COR-L47 (cell line): ENCODE measurements around the gene UBE3A.

Experiments used
- DNase-seq: peaks from one replicate; lab custom pipeline; 2025; lab: John Stamatoyannopoulos, UW

The UBE3A gene

GRCh38 chr15:25331860-25332259, 107.0 kb downstream of the UBE3A start:
- DNase-seq = no peak

- DNase-seq = no peak
Measured at GRCh38 chr15:25331404-25331803, 107.4 kb downstream of the UBE3A start.

GRCh38 chr15:25329696-25330095, 109.1 kb downstream of the UBE3A start:
- no peak for DNase-seq

- no peak for DNase-seq
Measured at GRCh38 chr15:25327686-25328085, 111.1 kb downstream of the UBE3A start.

GRCh38 chr15:25325187-25325586, 113.6 kb downstream of the UBE3A start:
- no peak for DNase-seq

- DNase-seq = no peak
Measured at GRCh38 chr15:25323420-25323819, 115.4 kb downstream of the UBE3A start.

GRCh38 chr15:25287823-25288222, 151.0 kb downstream of the UBE3A start:
- DNase-seq = no peak
